PC-3 (cell line): ENCODE data around the gene CYBRD1.

Experiments used
- CTCF ChIP-seq: fragments of 300-600 bp; sonication (generic); conservative IDR thresholded peaks from 2 replicates; pipeline ENCODE4 v1.5.1; 2017; ENCODE audit warnings: antibody characterized with exemption, low read depth, mild to moderate bottlenecking, low read length
- EZH2 ChIP-seq: fragments of 300-600 bp; sonication (generic); IDR thresholded peaks from one replicate; pipeline ENCODE4 v1.6.1; 2017; ENCODE audit warnings: antibody characterized with exemption, mild to moderate bottlenecking, low read length; ENCODE audit not compliant: unreplicated experiment
- EZH2phosphoT487 ChIP-seq: fragments of 300-600 bp; sonication (generic); IDR thresholded peaks from 2 replicates; pipeline ENCODE4 v1.6.1; 2018; ENCODE audit warnings: mild to moderate bottlenecking, antibody characterized with exemption, low read length, borderline replicate concordance

- TF ChIP-seq CTCF, result peak; percentile 96
- no peak for TF ChIP-seq EZH2
- no peak for TF ChIP-seq EZH2phosphoT487
These were observed 52.0 kb downstream of the CYBRD1 start for GRCh38 chr2:171574149-171574795.
